GM21526 (cell line): ENCODE results near the gene RAD51B.
"Not testable (repeated sequence)": the region's sequence is repeated elsewhere in the genome, so short reads cannot be mapped to it uniquely, and the experiment has no call there.

Experiments
- ATAC-seq: cut with Tn5 transposase; IDR thresholded peaks from one replicate; pipeline ENCODE4 v1.9.1; 2021; ENCODE audit warnings: moderate library complexity; ENCODE audit not compliant: unreplicated experiment, low FRiP score

The RAD51B gene

GRCh38 chr14:68660495-68660894, 840.9 kb downstream of the RAD51B start:
- no peak for ATAC-seq

- ATAC-seq, result no peak
These were observed 841.9 kb downstream of the RAD51B start for GRCh38 chr14:68661226-68662225.

- no peak for ATAC-seq
These were observed 842.8 kb downstream of the RAD51B start for GRCh38 chr14:68662392-68662791.

GRCh38 chr14:68662826-68663225, 843.2 kb downstream of the RAD51B start:
- not testable (repeated sequence) for ATAC-seq

GRCh38 chr14:68663385-68664076, 844.0 kb downstream of the RAD51B start:
- peak; percentile 61 for ATAC-seq

GRCh38 chr14:68664225-68664681, 844.7 kb downstream of the RAD51B start:
- ATAC-seq, result no peak

GRCh38 chr14:68665131-68665530, 845.6 kb downstream of the RAD51B start:
- no peak for ATAC-seq

GRCh38 chr14:68665792-68666204, 846.2 kb downstream of the RAD51B start:
- ATAC-seq, result no peak

GRCh38 chr14:68666236-68666635, 846.7 kb downstream of the RAD51B start:
- no peak for ATAC-seq

- no peak for ATAC-seq
These were observed 847.3 kb downstream of the RAD51B start for GRCh38 chr14:68666899-68667298.

GRCh38 chr14:68667313-68667791, 847.8 kb downstream of the RAD51B start:
- ATAC-seq, result no peak

GRCh38 chr14:68668028-68668427, 848.4 kb downstream of the RAD51B start:
- ATAC-seq, result no peak

GRCh38 chr14:68668531-68668930, 849.0 kb downstream of the RAD51B start:
- ATAC-seq, result no peak

GRCh38 chr14:68669111-68669511, 849.5 kb downstream of the RAD51B start:
- no peak for ATAC-seq

GRCh38 chr14:68669603-68670358, 850.2 kb downstream of the RAD51B start:
- no peak for ATAC-seq

- ATAC-seq, result no peak
These were observed 850.8 kb downstream of the RAD51B start for GRCh38 chr14:68670359-68670715.

- no peak for ATAC-seq
These were observed 852.3 kb downstream of the RAD51B start for GRCh38 chr14:68671909-68672308.

- ATAC-seq, result no peak
These were observed 853.2 kb downstream of the RAD51B start for GRCh38 chr14:68672609-68673285.

GRCh38 chr14:68673464-68673863, 853.9 kb downstream of the RAD51B start:
- ATAC-seq, result no peak
